Activated CD4-positive, CD25-positive, alpha-beta regulatory T cell treated with anti-CD3 and anti-CD28 coated beads, Interleukin-2, amount 50 U/mL, for 24 hours (primary cell): ENCODE measurements around the gene C1QTNF1.

ENCODE experiments used
- ATAC-seq, 2 donors: fragments of 150-1000 bp; cut with Tn5 transposase; one replicate each; pipeline ENCODE4 v1.10.0; 2021; ENCODE audit warnings: mild to moderate bottlenecking in 1 of 2, moderate library complexity in 1 of 2

The C1QTNF1 gene

GRCh38 chr17:79082311-79083190 is 58.6 kb downstream of the C1QTNF1 start:
- peak in 1 of 2 donors; percentile 37 for ATAC-seq

GRCh38 chr17:79083191-79083971 is 59.4 kb downstream of the C1QTNF1 start:
- ATAC-seq = no peak

GRCh38 chr17:79084291-79085153 is 60.6 kb downstream of the C1QTNF1 start:
- no peak for ATAC-seq

- ATAC-seq = no peak
Observed at GRCh38 chr17:79085154-79085920, 61.4 kb downstream of the C1QTNF1 start.

GRCh38 chr17:79085921-79086551 is 62.1 kb downstream of the C1QTNF1 start:
- ATAC-seq = no peak

- no peak for ATAC-seq
Observed at GRCh38 chr17:79086609-79087427, 62.8 kb downstream of the C1QTNF1 start.

GRCh38 chr17:79087428-79088143 is 63.6 kb downstream of the C1QTNF1 start:
- peak; percentile 82 to 86 for ATAC-seq

- no peak for ATAC-seq
Observed at GRCh38 chr17:79088247-79088996, 64.5 kb downstream of the C1QTNF1 start.

- no peak for ATAC-seq
Observed at GRCh38 chr17:79088997-79089328, 65.0 kb downstream of the C1QTNF1 start.

- ATAC-seq = no peak
Observed at GRCh38 chr17:79089720-79090442, 65.9 kb downstream of the C1QTNF1 start.

GRCh38 chr17:79090443-79091225 is 66.7 kb downstream of the C1QTNF1 start:
- no peak for ATAC-seq

GRCh38 chr17:79091226-79091670 is 67.3 kb downstream of the C1QTNF1 start:
- ATAC-seq = no peak

GRCh38 chr17:79092567-79092966 is 68.6 kb downstream of the C1QTNF1 start:
- ATAC-seq = no peak

- no peak for ATAC-seq
Observed at GRCh38 chr17:79093270-79093669, 69.3 kb downstream of the C1QTNF1 start.

- ATAC-seq = no peak
Observed at GRCh38 chr17:79094261-79094660, 70.3 kb downstream of the C1QTNF1 start.

- no peak for ATAC-seq
Observed at GRCh38 chr17:79095345-79096055, 71.5 kb downstream of the C1QTNF1 start.

GRCh38 chr17:79096477-79096876 is 72.5 kb downstream of the C1QTNF1 start:
- no peak for ATAC-seq
